IgD-negative memory B cell (primary cell): ENCODE measurements around the gene KCNJ12. TPM values are rescaled to one million over a fixed set of nuclear protein-coding genes. Genes with fewer than 3 reads are reported as not detected.
"Not testable (repeated sequence)": the region's sequence is repeated elsewhere in the genome, so short reads cannot be mapped to it uniquely, and the experiment has no call there.

Source experiments
- H3K27ac Mint-ChIP-seq, 3 donors: one replicate each; pipeline ENCODE4 v1.8.0; 2020 to 2022; ENCODE audit warnings: mild to moderate bottlenecking in 3 of 3, mixed read lengths in 3 of 3, moderate library complexity in 1 of 3
- H3K27me3 Mint-ChIP-seq: one replicate; pipeline ENCODE4 v1.8.0; 2021; ENCODE audit warnings: mixed read lengths
- H3K36me3 Mint-ChIP-seq: one replicate; pipeline ENCODE4 v1.8.0; 2020; ENCODE audit warnings: mild to moderate bottlenecking, mixed read lengths
- H3K4me1 Mint-ChIP-seq, 3 donors: one replicate each; pipeline ENCODE4 v1.8.0; 2020 to 2022; ENCODE audit warnings: mixed read lengths in 3 of 3, mild to moderate bottlenecking in 1 of 3
- H3K4me3 Mint-ChIP-seq, 4 donors: one replicate each; pipeline ENCODE4 v1.8.0; 2020 to 2022; ENCODE audit warnings: mild to moderate bottlenecking in 4 of 4, mixed read lengths in 4 of 4, moderate library complexity in 3 of 4
- H3K9me3 Mint-ChIP-seq, 3 donors: one replicate each; pipeline ENCODE4 v1.8.0; 2020 to 2021; ENCODE audit warnings: mixed read lengths in 3 of 3, mild to moderate bottlenecking in 1 of 3
- polyA plus RNA-seq: library from polyadenylated mRNA; unstranded; fragments of 300-500 nt; fragmentation: Illumina TruSeq; gene quantifications from one replicate; pipeline ENCODE4 v1.2.3, GENCODE V29; 2021

Gene KCNJ12
- polyA plus RNA-seq, result not detected

- H3K4me3 Mint-ChIP-seq, result peak within 1 kb of the TSS in 3 of 4 donors; percentile 21 to 68 (median 57)
- peak within 1 kb of the TSS in 2 of 3 donors; percentile 13 to 80 for H3K27ac Mint-ChIP-seq
- peaks cover 40% of the 10 kb centered on the region for H3K27me3 Mint-ChIP-seq
- no peaks in the 10 kb centered on the region for H3K9me3 Mint-ChIP-seq
- no peaks in the 10 kb centered on the region for H3K36me3 Mint-ChIP-seq
- peaks cover 0 to 14% (median 2%) of the 10 kb centered on the region in 3 donors for H3K4me1 Mint-ChIP-seq
Observed at GRCh38 chr17:21376081-21376758, at the start of gene KCNJ12. TSS of gene KCNJ12 (plus strand) at chr17:21376357. CDS start at chr17:21415343, 38,986 bp downstream.

- not testable (repeated sequence) for H3K27ac Mint-ChIP-seq, H3K27me3 Mint-ChIP-seq, H3K36me3 Mint-ChIP-seq, H3K9me3 Mint-ChIP-seq
- H3K4me3 Mint-ChIP-seq, result peak overlapping the region in 1 of 4 donors; percentile 4
- peaks cover 7 to 20% (median 15%) of the 10 kb centered on the region in 3 donors for H3K4me1 Mint-ChIP-seq
Observed at GRCh38 chr17:21327921-21328320, 48.2 kb upstream of the KCNJ12 start.

GRCh38 chr17:21328778-21329177 is 47.4 kb upstream of the KCNJ12 start:
- H3K36me3 Mint-ChIP-seq, H3K4me3 Mint-ChIP-seq, H3K27me3 Mint-ChIP-seq, H3K27ac Mint-ChIP-seq, H3K9me3 Mint-ChIP-seq: not testable (repeated sequence)
- peaks cover 5 to 16% (median 12%) of the 10 kb centered on the region in 3 donors for H3K4me1 Mint-ChIP-seq

GRCh38 chr17:21330436-21331160 is 45.6 kb upstream of the KCNJ12 start:
- Mint-ChIP-seq H3K4me1 (peaks cover 4 to 8% (median 6%) of the 10 kb centered on the region in 3 donors), H3K27me3 (peaks cover under 1% of the 10 kb centered on the region), H3K36me3 (no peaks in the 10 kb centered on the region), H3K4me3 (no peak overlapping the region), H3K9me3 (peaks cover 0 to 5% (median 0%) of the 10 kb centered on the region in 3 donors), H3K27ac (no peak overlapping the region)

- not testable (repeated sequence) for H3K4me3 Mint-ChIP-seq, H3K4me1 Mint-ChIP-seq, H3K36me3 Mint-ChIP-seq, H3K27ac Mint-ChIP-seq, H3K27me3 Mint-ChIP-seq, H3K9me3 Mint-ChIP-seq
Observed at GRCh38 chr17:21336541-21337294, 39.4 kb upstream of the KCNJ12 start.

- H3K4me1 Mint-ChIP-seq, H3K27me3 Mint-ChIP-seq, H3K27ac Mint-ChIP-seq, H3K9me3 Mint-ChIP-seq, H3K4me3 Mint-ChIP-seq, H3K36me3 Mint-ChIP-seq: not testable (repeated sequence)
Observed at GRCh38 chr17:21337981-21338625, 38.1 kb upstream of the KCNJ12 start.

GRCh38 chr17:21339011-21339410 is 37.1 kb upstream of the KCNJ12 start:
- no peak overlapping the region for H3K4me3 Mint-ChIP-seq
- peaks cover 2% of the 10 kb centered on the region for H3K27me3 Mint-ChIP-seq
- no peaks in the 10 kb centered on the region for H3K4me1 Mint-ChIP-seq
- H3K9me3 Mint-ChIP-seq, result peaks cover 0 to 1% (median 0%) of the 10 kb centered on the region in 3 donors
- no peak overlapping the region for H3K27ac Mint-ChIP-seq
- H3K36me3 Mint-ChIP-seq, result no peaks in the 10 kb centered on the region

- not testable (repeated sequence) for H3K27ac Mint-ChIP-seq, H3K4me3 Mint-ChIP-seq, H3K36me3 Mint-ChIP-seq, H3K9me3 Mint-ChIP-seq, H3K27me3 Mint-ChIP-seq, H3K4me1 Mint-ChIP-seq
Observed at GRCh38 chr17:21339571-21339970, 36.6 kb upstream of the KCNJ12 start.

GRCh38 chr17:21340407-21340806 is 35.8 kb upstream of the KCNJ12 start:
- not testable (repeated sequence) for H3K27me3 Mint-ChIP-seq, H3K36me3 Mint-ChIP-seq, H3K4me3 Mint-ChIP-seq, H3K27ac Mint-ChIP-seq, H3K9me3 Mint-ChIP-seq, H3K4me1 Mint-ChIP-seq

- H3K27me3 Mint-ChIP-seq, H3K27ac Mint-ChIP-seq, H3K9me3 Mint-ChIP-seq, H3K36me3 Mint-ChIP-seq, H3K4me3 Mint-ChIP-seq, H3K4me1 Mint-ChIP-seq: not testable (repeated sequence)
Observed at GRCh38 chr17:21341279-21341678, 34.9 kb upstream of the KCNJ12 start.

GRCh38 chr17:21341925-21342540 is 34.1 kb upstream of the KCNJ12 start:
- not testable (repeated sequence) for H3K9me3 Mint-ChIP-seq, H3K4me1 Mint-ChIP-seq, H3K36me3 Mint-ChIP-seq, H3K4me3 Mint-ChIP-seq, H3K27ac Mint-ChIP-seq, H3K27me3 Mint-ChIP-seq

GRCh38 chr17:21343061-21343949 is 32.9 kb upstream of the KCNJ12 start:
- not testable (repeated sequence) for H3K36me3 Mint-ChIP-seq, H3K27ac Mint-ChIP-seq, H3K4me1 Mint-ChIP-seq, H3K4me3 Mint-ChIP-seq, H3K9me3 Mint-ChIP-seq, H3K27me3 Mint-ChIP-seq

GRCh38 chr17:21344801-21345200 is 31.4 kb upstream of the KCNJ12 start:
- H3K27ac Mint-ChIP-seq, H3K27me3 Mint-ChIP-seq, H3K4me3 Mint-ChIP-seq, H3K9me3 Mint-ChIP-seq, H3K4me1 Mint-ChIP-seq, H3K36me3 Mint-ChIP-seq: not testable (repeated sequence)

- Mint-ChIP-seq H3K36me3 (no peaks in the 10 kb centered on the region), H3K4me3 (no peak overlapping the region), H3K27ac (no peak overlapping the region), H3K4me1 (peaks cover 1 to 4% (median 2%) of the 10 kb centered on the region in 3 donors), H3K27me3 (peaks cover 4% of the 10 kb centered on the region), H3K9me3 (peaks cover 0 to 1% (median 0%) of the 10 kb centered on the region in 3 donors)
Observed at GRCh38 chr17:21345236-21345635, 30.9 kb upstream of the KCNJ12 start.
